Astrocyte (in vitro differentiated cells and primary cell): ENCODE results near the gene MYO7B.

Experiments used
- EZH2 ChIP-seq: IDR thresholded peaks from 2 replicates; pipeline ENCODE4 v1.6.1; 2012; ENCODE audit warnings: mild to moderate bottlenecking, low read length, inconsistent platforms; ENCODE audit not compliant: insufficient read depth
- TF ChIP-seq, protein P1 (sequence below): IDR thresholded peaks from 2 replicates; pipeline ENCODE4 v1.5.1; 2011; ENCODE audit warnings: low read depth, mild to moderate bottlenecking, inconsistent platforms, low read length, moderate library complexity; ENCODE audit not compliant: insufficient read depth

- TF ChIP-seq, protein P1, sequence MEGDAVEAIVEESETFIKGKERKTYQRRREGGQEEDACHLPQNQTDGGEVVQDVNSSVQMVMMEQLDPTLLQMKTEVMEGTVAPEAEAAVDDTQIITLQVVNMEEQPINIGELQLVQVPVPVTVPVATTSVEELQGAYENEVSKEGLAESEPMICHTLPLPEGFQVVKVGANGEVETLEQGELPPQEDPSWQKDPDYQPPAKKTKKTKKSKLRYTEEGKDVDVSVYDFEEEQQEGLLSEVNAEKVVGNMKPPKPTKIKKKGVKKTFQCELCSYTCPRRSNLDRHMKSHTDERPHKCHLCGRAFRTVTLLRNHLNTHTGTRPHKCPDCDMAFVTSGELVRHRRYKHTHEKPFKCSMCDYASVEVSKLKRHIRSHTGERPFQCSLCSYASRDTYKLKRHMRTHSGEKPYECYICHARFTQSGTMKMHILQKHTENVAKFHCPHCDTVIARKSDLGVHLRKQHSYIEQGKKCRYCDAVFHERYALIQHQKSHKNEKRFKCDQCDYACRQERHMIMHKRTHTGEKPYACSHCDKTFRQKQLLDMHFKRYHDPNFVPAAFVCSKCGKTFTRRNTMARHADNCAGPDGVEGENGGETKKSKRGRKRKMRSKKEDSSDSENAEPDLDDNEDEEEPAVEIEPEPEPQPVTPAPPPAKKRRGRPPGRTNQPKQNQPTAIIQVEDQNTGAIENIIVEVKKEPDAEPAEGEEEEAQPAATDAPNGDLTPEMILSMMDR, result no peak
- TF ChIP-seq EZH2, result no peak
Observed at GRCh38 chr2:127574656-127575055, 39.2 kb downstream of the MYO7B start.
